WTC11 (cell line): ENCODE results near the gene KHSRP.

ENCODE experiments used
- CTCF ChIP-seq: fragments of 200-600 bp; IDR thresholded peaks from 2 replicates; pipeline ENCODE4 v1.8.0; 2022; ENCODE audit warnings: antibody characterized with exemption
- ETV6 ChIP-seq: sonication (generic); formaldehyde crosslinking; IDR thresholded peaks from 2 replicates; pipeline ENCODE4 v1.8.1; 2022; ENCODE audit warnings: mild to moderate bottlenecking, missing genetic modification reagents
- TEAD4 ChIP-seq: sonication (generic); formaldehyde crosslinking; IDR thresholded peaks from 2 replicates; pipeline ENCODE4 v1.8.0; 2022; ENCODE audit warnings: mild to moderate bottlenecking, missing genetic modification reagents

- no peak for TF ChIP-seq CTCF
- TF ChIP-seq ETV6 (CRISPR knock-in tag), result no peak
- TF ChIP-seq TEAD4 (CRISPR knock-in tag), result no peak
Observed at GRCh38 chr19:6387372-6387771, 37.2 kb downstream of the KHSRP start.
